Endothelial cell of umbilical vein (primary cell): ENCODE data around the gene YTHDF1. TPM values are rescaled to one million over a fixed set of nuclear protein-coding genes. Genes with fewer than 3 reads are reported as not detected.

Experiments
- BruUV-seq: library from RNA; stranded (reverse); fragments of 400-500 nt; replicated peaks from 2 replicates; lab custom pipeline; 2021; lab: Mats Ljungman, UMichigan
- CTCF ChIA-PET: fragments of 300-600, 350-600 bp; sonication (Branson Sonifier 250); formaldehyde crosslinking; loops from one replicate; lab custom pipeline; 2021; ENCODE audit warnings: antibody characterized with exemption, inconsistent platforms; lab: Charles Lee
- POLR2A ChIA-PET: fragments of 300-600, 350-600 bp; sonication (Branson Sonifier 250); formaldehyde crosslinking; loops from one replicate; lab custom pipeline; 2021; ENCODE audit warnings: antibody characterized with exemption, inconsistent platforms; lab: Charles Lee
- DNase-seq: peaks from one replicate; pipeline ENCODE4 v3.0.0-alpha.2; 2011; ENCODE audit warnings: low read depth, low spot score
- FAIRE-seq: peaks from 2 replicates; lab custom pipeline; 2011; peaks lifted over from hg19 to GRCh38; lab: Jason Lieb, UNC
- H2AFZ ChIP-seq: 2 replicates; pipeline ENCODE4 v1.6.0; 2012; ENCODE audit warnings: low read depth, low read length, control low read depth, inconsistent platforms
- H3K27ac ChIP-seq: 2 replicates; pipeline ENCODE4 v1.5.1; 2011; ENCODE audit warnings: low read depth, mild to moderate bottlenecking, control low read depth, low read length, moderate library complexity; ENCODE audit not compliant: insufficient read depth
- H3K27me3 ChIP-seq, 2 experiments: 2 replicates each; pipeline versions ENCODE4 v1.6.0 to v1.6.1; 2011; ENCODE audit warnings: low read length in 2 of 2, mixed read lengths in 1 of 2; ENCODE audit not compliant: control insufficient read depth in 2 of 2, insufficient read depth in 2 of 2
- H3K36me3 ChIP-seq, 2 experiments: 2 replicates in 1 of 2; 3 replicates in 1 of 2; pipeline ENCODE4 v1.5.1; 2011; ENCODE audit warnings: low read length in 2 of 2, mild to moderate bottlenecking in 1 of 2, moderate library complexity in 1 of 2; ENCODE audit not compliant: control insufficient read depth in 2 of 2, insufficient read depth in 2 of 2; ENCODE audit errors: extremely low read depth in 1 of 2
- H3K4me1 ChIP-seq: 3 replicates; pipeline ENCODE4 v1.5.1; 2011; ENCODE audit warnings: mild to moderate bottlenecking, low read length; ENCODE audit not compliant: control insufficient read depth, insufficient read depth; ENCODE audit errors: extremely low read depth
- H3K4me2 ChIP-seq: 2 replicates; pipeline ENCODE4 v1.6.1; 2011; ENCODE audit warnings: low read length, control low read depth, mixed read lengths; ENCODE audit not compliant: insufficient read depth
- H3K4me3 ChIP-seq, 3 experiments: fragments of 200-600 bp in 1 of 3; sonication (generic), shearing (Covaris generic) in 1 of 3; replicated peaks in 1 of 3; 2 replicates each; pipeline ENCODE4 v1.5.1; 2011 to 2016; ENCODE audit warnings: control low read depth in 3 of 3, low read length in 3 of 3, mild to moderate bottlenecking in 2 of 3, inconsistent platforms in 1 of 3, low read depth in 1 of 3, moderate library complexity in 1 of 3; ENCODE audit not compliant: insufficient read depth in 1 of 3
- H3K79me2 ChIP-seq: 2 replicates; pipeline ENCODE4 v1.6.0; 2012; ENCODE audit warnings: low read length, inconsistent platforms; ENCODE audit not compliant: control insufficient read depth, insufficient read depth
- H3K9ac ChIP-seq: replicated peaks from 2 replicates; pipeline ENCODE3; 2011; ENCODE audit warnings: low read length, control low read depth; ENCODE audit not compliant: insufficient read depth; ENCODE audit errors: extremely low read depth
- H3K9me1 ChIP-seq: replicated peaks from 3 replicates; pipeline ENCODE4 v1.6.0; 2011; ENCODE audit warnings: mild to moderate bottlenecking, low read length; ENCODE audit not compliant: control insufficient read depth, insufficient read depth; ENCODE audit errors: extremely low read depth
- H3K9me3 ChIP-seq: replicated peaks from 2 replicates; pipeline ENCODE4 v1.5.1; 2012; ENCODE audit warnings: low read length, inconsistent platforms; ENCODE audit not compliant: control insufficient read depth, insufficient read depth
- H4K20me1 ChIP-seq: replicated peaks from 2 replicates; pipeline ENCODE3; 2011; ENCODE audit warnings: mild to moderate bottlenecking, low read length; ENCODE audit not compliant: control insufficient read depth, insufficient read depth; ENCODE audit errors: extremely low read depth
- CTCF ChIP-seq, 2 donors: IDR thresholded peaks; 1 replicate in 1 of 2; 2 replicates in 1 of 2; pipeline ENCODE4 v1.5.1; 2011; ENCODE audit warnings: low read length in 2 of 2, mild to moderate bottlenecking in 2 of 2, moderate library complexity in 2 of 2, control low read depth in 1 of 2, inconsistent platforms in 1 of 2, low read depth in 1 of 2; ENCODE audit not compliant: insufficient read depth in 1 of 2; ENCODE audit errors: extremely low read depth in 1 of 2
- FOS ChIP-seq: IDR thresholded peaks from 2 replicates; pipeline ENCODE4 v1.6.1; 2011; ENCODE audit warnings: mild to moderate bottlenecking, low read length, moderate library complexity, borderline replicate concordance; ENCODE audit not compliant: insufficient read depth
- GATA2 ChIP-seq: IDR thresholded peaks from 2 replicates; pipeline ENCODE4 v1.7.0; 2011; ENCODE audit warnings: low read depth, mild to moderate bottlenecking, moderate library complexity, mixed read lengths, low read length; ENCODE audit not compliant: insufficient read length, insufficient read depth
- JUN ChIP-seq: IDR thresholded peaks from 2 replicates; pipeline ENCODE4 v1.6.1; 2011; ENCODE audit warnings: borderline replicate concordance, low read depth; ENCODE audit not compliant: insufficient read length, insufficient read depth
- POLR2AphosphoS5 ChIP-seq: IDR thresholded peaks from 2 replicates; pipeline ENCODE4 v1.6.1; 2012; ENCODE audit warnings: low read depth, mild to moderate bottlenecking, control low read depth, low read length, moderate library complexity; ENCODE audit not compliant: insufficient read depth
- dilution Hi-C: fragments of 300-500 bp; cut with MboI; formaldehyde crosslinking; loops from one replicate; pipeline ENCODE4 v1.15.0; 2019; ENCODE audit warnings: low sequenced_read_pairs; ENCODE audit not compliant: extremely low pct_ligation_motif_present
- intact Hi-C: fragments of 100-400 bp; cut with micrococcal nuclease; formaldehyde crosslinking; loops from one replicate; pipeline ENCODE4 v1.10.0; 2022
- microRNA counts: library from miRNA; unstranded; fragments of <30 nt; microRNA quantifications from one replicate; lab custom pipeline; 2016
- microRNA-seq: library from miRNA; unstranded; fragments of <30 nt; microRNA quantifications from one replicate; pipeline ENCODE4 v1.2.0, GENCODE V29; 2021; ENCODE audit warnings: borderline number of aligned reads, borderline replicate concordance
- polyA plus RNA-seq, 4 experiments: library from polyadenylated mRNA; depleted of rRNA in 3 of 4; stranded (reverse) in 3 of 4; unstranded in 1 of 4; fragments of >200 nt; gene quantifications; 2 replicates each; pipeline versions ENCODE4 v1.2.1 to v1.2.3, GENCODE V29; 2011 to 2012; ENCODE audit warnings: missing spikeins in 1 of 4
- small RNA-seq: library from RNA; depleted of rRNA; stranded (forward); fragments of <200 nt; gene quantifications from one replicate; pipeline ENCODE3, GENCODE V24; 2012; ENCODE audit warnings: low replicate concordance, low read depth; ENCODE audit not compliant: insufficient read depth, insufficient read length
- total RNA-seq: library from RNA; stranded (reverse); gene quantifications from 2 replicates; pipeline ENCODE4 v1.2.3, GENCODE V29; 2021

Gene YTHDF1
- total and polyA plus RNA-seq, 2 donors (not counting 3 experiments of a cell fraction or from before 2014, with no cell fraction given), result 25.2 to 44.4 TPM

GRCh38 chr20:63147532-63147931 is 68.4 kb downstream of the YTHDF1 start:
- no peak for TF ChIP-seq POLR2AphosphoS5
- no peak for TF ChIP-seq FOS
- TF ChIP-seq CTCF (IDR thresholded peaks at IDR 0.05; ENCODE audit: extremely low read depth in 1 of 2, insufficient read depth in 1 of 2, low read depth in 1 of 2, low read length in 2 of 2), result no peak
- no peak for TF ChIP-seq GATA2
- no peak for TF ChIP-seq JUN
- no peak overlapping the region for H3K4me2 ChIP-seq
- H4K20me1 ChIP-seq, result no peaks in the 10 kb centered on the region
- dilution Hi-C loops, result no loop called here
- H3K9ac ChIP-seq, result no peak overlapping the region
- H3K4me1 ChIP-seq, result no peaks in the 10 kb centered on the region
- FAIRE-seq (no peak), DNase-seq (no peak)
- intact Hi-C loops, result no loop called here
- no peaks in the 10 kb centered on the region for H3K79me2 ChIP-seq
- H2AFZ ChIP-seq, result no peak overlapping the region
- no peak overlapping the region for H3K4me3 ChIP-seq
- peaks cover 3% of the 10 kb centered on the region for H3K9me3 ChIP-seq
- no peak overlapping the region for H3K27ac ChIP-seq
- ChIA-PET POLR2A (no interaction called here), CTCF (no interaction called here)
- H3K27me3 ChIP-seq, result no peaks in the 10 kb centered on the region
- H3K9me1 ChIP-seq, result no peaks in the 10 kb centered on the region
- BruUV-seq, result no TSS peak
- H3K36me3 ChIP-seq, result no peaks in the 10 kb centered on the region

MicroRNAs encoded within 50 kb of the gene (microRNA counts, 767-probe panel; counts per million panel counts)
- microRNA hsa-miR-124-3p (lab: Ali Mortazavi, UCI) (723 counts per million, percentile 96 among the panel's probes with 10 or more counts), microRNA hsa-miR-3196 (lab: Ali Mortazavi, UCI) (723 counts per million, percentile 96 among the panel's probes with 10 or more counts)

Small RNAs within 50 kb of the gene (microRNA-seq; reads per million reads assigned to microRNA genes)
- gene MIR124-3 (not detected), gene MIR3196 (not detected)

Small RNAs within 50 kb of the gene (small RNA-seq; reads per million reads assigned to genes)
- gene MIR124-3 (not detected), gene MIR3196 (not detected)

Other genes starting within 250 kb of the YTHDF1 start
- gene BHLHE23, start 209.2 kb downstream of the YTHDF1 start, total RNA-seq, result not detected in 2 replicates
- gene BHLHE23, start 209.2 kb downstream of the YTHDF1 start, polyA plus RNA-seq, result not detected in 2 replicates
- not detected in 2 replicates for gene BIRC7, start 19.8 kb upstream of the YTHDF1 start, total RNA-seq
- gene BIRC7, start 19.8 kb upstream of the YTHDF1 start, polyA plus RNA-seq, result not detected in 2 replicates
- not detected in 2 replicates for gene NKAIN4, start 38.3 kb upstream of the YTHDF1 start, total RNA-seq
- gene NKAIN4, start 38.3 kb upstream of the YTHDF1 start, polyA plus RNA-seq, result 0.04 TPM in 1 of 2 replicates, not detected in the other
- 111 and 126 TPM in 2 replicates for gene ARFGAP1, start 56.7 kb upstream of the YTHDF1 start, total RNA-seq
- gene ARFGAP1, start 56.7 kb upstream of the YTHDF1 start, polyA plus RNA-seq, result 93.7 and 115 TPM in 2 replicates
- not detected in 2 replicates for gene COL20A1, start 77.1 kb upstream of the YTHDF1 start, total RNA-seq
- not detected in 2 replicates for gene COL20A1, start 77.1 kb upstream of the YTHDF1 start, polyA plus RNA-seq
- not detected in 2 replicates for gene CHRNA4, start 145.2 kb upstream of the YTHDF1 start, total RNA-seq
- gene CHRNA4, start 145.2 kb upstream of the YTHDF1 start, polyA plus RNA-seq, result not detected in 2 replicates